GM19238 (cell line): ENCODE data around the gene CASP7.

Source experiments
- DNase-seq: peaks from one replicate; pipeline ENCODE4 v3.0.0; 2011; ENCODE audit warnings: low spot score; ENCODE audit not compliant: insufficient read length

CASP7 gene

DNA sequence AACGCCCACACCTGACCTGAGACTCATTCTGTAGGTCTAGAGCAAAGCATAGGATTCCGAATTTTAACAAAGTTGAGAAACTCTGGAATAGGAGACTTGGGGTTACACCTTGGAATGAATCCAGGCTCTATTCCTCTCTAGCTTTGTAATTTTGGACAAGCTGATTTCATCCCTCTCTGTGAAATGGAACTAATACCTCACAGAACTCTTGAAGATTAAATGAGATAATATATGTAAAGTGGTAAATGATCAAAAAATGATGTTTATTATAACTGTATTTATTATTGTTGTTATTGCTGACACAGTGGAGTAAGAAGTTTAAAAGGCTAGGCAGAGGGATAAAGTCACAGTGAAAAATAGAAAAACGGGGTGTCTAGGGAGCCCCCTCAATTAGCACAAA, 32.3 kb downstream of the CASP7 start:
- DNase-seq, result no peak

DNA sequence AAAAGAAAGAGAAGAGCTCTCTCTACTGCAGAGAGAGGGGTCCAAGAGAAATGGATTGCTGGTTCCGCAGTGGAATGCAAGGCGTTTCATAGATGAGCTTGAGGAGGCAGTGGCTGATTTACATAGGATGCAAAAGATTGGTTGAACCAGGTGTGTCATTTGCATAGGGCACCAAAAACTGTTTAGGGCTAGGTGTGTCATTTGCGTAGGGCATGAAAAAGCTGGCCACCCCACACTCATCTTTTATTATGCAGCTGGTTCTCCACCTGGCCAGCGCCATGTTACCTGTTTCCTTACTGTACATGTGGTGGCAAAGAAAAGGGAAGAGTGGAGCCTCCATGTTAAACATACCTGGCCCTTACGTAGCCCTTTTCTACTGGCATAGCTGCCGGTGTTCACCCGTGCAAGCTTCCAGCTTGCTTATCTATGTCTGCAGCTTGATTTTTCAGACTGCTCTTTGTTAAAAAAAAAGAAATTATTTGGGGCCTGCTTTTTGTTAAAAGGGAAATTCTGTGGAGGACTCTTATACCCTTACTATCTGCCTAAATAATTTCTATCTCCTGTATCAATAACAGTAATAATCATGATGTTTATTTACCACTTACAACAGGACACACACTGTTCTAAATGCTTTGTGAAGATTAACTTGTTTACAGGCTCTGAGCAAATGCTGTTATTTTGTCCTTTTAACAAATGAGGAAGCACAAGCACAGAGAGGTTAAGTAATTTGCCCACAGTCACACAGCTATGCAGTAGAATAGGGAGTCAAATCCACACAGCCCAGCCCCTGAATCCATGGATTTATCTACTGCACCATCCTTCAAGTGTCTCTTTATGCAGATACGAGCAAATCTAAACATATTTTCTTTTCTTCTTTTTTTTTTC, 33.3 kb downstream of the CASP7 start:
- DNase-seq, result no peak

- no peak for DNase-seq
These were observed 33.9 kb downstream of the CASP7 start for GRCh38 chr10:113713640-113713982.

- DNase-seq, result no peak
These were observed 36.6 kb downstream of the CASP7 start for GRCh38 chr10:113716109-113716910.

- no peak for DNase-seq
These were observed 39.5 kb downstream of the CASP7 start for GRCh38 chr10:113718969-113719822.

DNA sequence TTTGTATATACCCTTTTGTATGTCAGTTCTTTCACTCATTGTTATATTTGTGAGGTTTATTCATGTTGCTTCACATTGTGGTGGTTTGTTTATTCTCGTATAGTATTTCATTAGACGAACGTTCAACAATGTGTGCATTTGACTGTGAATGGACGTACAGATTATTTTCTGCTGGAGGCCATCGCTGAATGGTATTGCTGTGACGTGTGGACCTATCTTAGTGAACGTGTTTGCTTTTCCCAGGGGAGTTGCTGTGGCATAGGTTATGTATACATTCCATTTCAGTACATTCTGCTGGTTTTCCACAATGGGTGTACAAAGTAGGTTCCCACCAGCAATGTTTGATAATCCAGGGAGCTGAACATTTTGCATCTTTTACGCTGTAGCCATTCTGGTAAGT, 40.7 kb downstream of the CASP7 start:
- DNase-seq, result no peak

GRCh38 chr10:113732160-113732881, 52.6 kb downstream of the CASP7 start:
- DNase-seq, result no peak

DNA sequence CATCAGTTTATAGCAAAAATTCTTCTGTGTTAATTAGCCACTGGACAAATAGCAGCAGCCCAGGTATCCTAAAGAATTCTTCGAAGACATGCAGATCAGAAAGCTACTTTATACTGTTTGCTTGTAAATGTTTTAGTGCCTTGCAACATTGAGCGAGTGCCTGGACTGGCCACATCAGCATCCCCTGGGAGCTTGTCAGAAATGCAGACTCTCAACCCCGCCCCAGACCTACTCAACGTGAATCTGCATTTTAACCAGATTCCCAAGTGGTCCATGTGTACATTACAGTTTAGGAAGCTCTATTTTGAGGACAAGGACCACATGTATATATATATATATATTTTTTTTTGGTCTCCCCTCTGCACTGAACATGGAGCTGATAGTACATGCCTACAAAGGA, 53.3 kb downstream of the CASP7 start:
- no peak for DNase-seq

GRCh38 chr10:113733635-113734034, 53.9 kb downstream of the CASP7 start:
- DNase-seq, result no peak

GRCh38 chr10:113735913-113736312, 56.2 kb downstream of the CASP7 start:
- peak; percentile 5 for DNase-seq

- no peak for DNase-seq
These were observed 56.9 kb downstream of the CASP7 start for GRCh38 chr10:113736576-113736975.

GRCh38 chr10:113739031-113739430, 59.3 kb downstream of the CASP7 start:
- no peak for DNase-seq

GRCh38 chr10:113739577-113739976, 59.9 kb downstream of the CASP7 start:
- DNase-seq, result no peak

GRCh38 chr10:113740850-113741249, 61.1 kb downstream of the CASP7 start:
- no peak for DNase-seq

- no peak for DNase-seq
These were observed 62.8 kb downstream of the CASP7 start for GRCh38 chr10:113742466-113742865.

GRCh38 chr10:113743594-113743993, 63.9 kb downstream of the CASP7 start:
- no peak for DNase-seq

DNA sequence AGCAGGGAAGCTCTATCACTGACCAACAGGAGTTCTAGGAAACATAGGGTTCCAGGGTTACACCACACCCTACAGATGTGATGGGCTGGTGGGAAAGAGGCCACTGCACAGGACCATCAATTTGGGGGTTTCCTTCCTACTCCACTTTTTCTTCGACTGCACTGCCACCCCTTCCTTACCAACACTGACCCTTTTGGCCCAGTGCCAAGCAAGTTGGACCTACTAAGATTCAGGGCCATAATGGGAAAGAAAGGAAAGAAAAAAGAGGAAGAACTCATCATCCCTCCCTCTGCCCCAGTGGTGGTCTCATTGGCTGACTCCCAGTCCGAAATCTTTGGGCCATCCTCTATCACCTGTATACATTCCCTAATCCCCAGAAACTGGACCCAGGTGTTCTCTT, 65.7 kb downstream of the CASP7 start:
- DNase-seq, result no peak

- DNase-seq, result no peak
These were observed 66.7 kb downstream of the CASP7 start for GRCh38 chr10:113746217-113746957.

DNA sequence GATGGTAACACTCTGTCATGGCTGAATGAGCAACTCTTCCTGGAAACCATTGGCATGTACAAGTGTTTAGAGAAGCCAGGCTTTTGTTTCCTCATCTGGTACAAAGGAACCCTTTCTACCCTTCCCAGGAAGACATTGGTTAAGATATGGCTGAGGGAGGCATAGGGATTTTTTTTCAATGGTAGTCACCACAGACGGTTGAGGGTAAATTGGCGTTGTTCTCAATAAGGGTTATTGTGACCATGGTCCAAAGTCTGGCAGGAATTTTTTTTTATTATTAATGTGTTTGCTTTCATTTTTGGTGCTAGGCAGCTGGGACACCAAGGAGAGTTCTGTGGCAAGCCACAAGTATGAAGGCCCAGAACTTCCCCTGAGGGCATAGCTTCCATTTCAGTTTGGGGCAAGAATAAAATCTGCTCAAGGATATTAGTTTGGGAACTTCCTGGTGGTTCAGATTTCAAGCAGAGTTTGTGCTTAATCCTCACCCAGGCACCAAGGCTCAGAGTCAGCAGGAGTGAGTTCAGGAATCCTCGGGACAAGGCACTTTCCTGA, 71.5 kb downstream of the CASP7 start, which contains the start of gene PLEKHS1:
Gene PLEKHS1 (plus strand): TSS at position 502 of the 552 bp plus-strand sequence. CDS start 3,596 bp downstream, outside the sequence.
- DNase-seq, result no peak

DNA sequence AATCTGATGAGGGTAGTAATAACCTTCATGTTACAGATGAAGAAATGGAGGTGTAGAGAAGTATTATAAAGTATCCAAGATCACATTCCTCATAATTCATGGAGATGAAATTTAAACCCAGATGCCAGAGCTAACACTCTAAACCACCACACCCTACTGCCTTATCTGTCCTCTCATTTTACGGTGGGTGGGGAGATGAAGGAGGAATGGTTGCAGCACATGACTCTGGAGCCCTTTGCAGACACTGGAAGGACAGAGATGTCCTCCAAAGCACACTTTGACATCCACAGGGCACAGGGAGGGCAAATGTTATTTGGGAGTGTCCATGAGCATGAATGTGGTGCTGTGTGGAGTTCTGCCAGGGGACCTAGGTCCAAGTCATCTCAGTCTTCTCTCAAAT, 72.8 kb downstream of the CASP7 start:
- no peak for DNase-seq
